GM23338 (cell line): ENCODE data around the gene CPLANE2.

Experiments used
- CREB1 ChIP-seq: fragments of 250-450 bp; sonication (Bioruptor Pico); IDR thresholded peaks from 2 replicates; pipeline ENCODE4 v1.5.0; 2020; ENCODE audit warnings: low read depth, mild to moderate bottlenecking, moderate library complexity
- TF ChIP-seq, protein P1 (sequence below), 2 experiments: fragments of 200-600 bp in 1 of 2; sonication (generic) in 1 of 2; conservative IDR thresholded peaks; 2 replicates each; pipeline versions ENCODE4 v1.5.1 to v1.6.1; 2016 to 2017; ENCODE audit warnings: antibody characterized with exemption in 2 of 2, low read depth in 2 of 2, mild to moderate bottlenecking in 2 of 2, moderate library complexity in 1 of 2

DNA sequence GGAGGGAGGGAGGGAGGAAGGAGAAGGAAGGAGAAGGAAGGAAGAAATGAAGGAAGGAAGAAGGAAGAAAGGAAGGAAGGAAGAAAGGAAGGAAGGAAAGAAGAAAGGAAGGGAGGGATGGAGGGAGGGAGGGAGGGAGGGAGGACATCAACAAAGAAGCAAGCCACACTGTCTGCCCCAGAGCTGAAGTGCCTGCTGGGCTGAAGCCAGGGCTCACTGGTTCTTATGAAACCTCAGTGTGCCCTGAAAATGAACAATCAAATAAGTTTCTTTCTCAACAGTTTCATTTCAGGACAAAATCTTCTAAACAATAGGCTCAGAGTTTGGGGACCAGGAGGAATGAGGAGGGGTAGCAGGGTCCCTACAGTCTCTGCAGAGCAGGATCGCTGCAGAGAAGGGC is 45.7 kb downstream of the CPLANE2 start:
- TF ChIP-seq, protein P1, sequence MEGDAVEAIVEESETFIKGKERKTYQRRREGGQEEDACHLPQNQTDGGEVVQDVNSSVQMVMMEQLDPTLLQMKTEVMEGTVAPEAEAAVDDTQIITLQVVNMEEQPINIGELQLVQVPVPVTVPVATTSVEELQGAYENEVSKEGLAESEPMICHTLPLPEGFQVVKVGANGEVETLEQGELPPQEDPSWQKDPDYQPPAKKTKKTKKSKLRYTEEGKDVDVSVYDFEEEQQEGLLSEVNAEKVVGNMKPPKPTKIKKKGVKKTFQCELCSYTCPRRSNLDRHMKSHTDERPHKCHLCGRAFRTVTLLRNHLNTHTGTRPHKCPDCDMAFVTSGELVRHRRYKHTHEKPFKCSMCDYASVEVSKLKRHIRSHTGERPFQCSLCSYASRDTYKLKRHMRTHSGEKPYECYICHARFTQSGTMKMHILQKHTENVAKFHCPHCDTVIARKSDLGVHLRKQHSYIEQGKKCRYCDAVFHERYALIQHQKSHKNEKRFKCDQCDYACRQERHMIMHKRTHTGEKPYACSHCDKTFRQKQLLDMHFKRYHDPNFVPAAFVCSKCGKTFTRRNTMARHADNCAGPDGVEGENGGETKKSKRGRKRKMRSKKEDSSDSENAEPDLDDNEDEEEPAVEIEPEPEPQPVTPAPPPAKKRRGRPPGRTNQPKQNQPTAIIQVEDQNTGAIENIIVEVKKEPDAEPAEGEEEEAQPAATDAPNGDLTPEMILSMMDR (conservative IDR thresholded peaks at IDR 0.05; ENCODE audit: low read depth in 2 of 2): no peak
- no peak for TF ChIP-seq CREB1
